ENCODE measurements around the gene FAM181B. TPM values are rescaled to one million over a fixed set of nuclear protein-coding genes. Genes with fewer than 3 reads are reported as not detected.

FAM181B gene
- polyA plus RNA-seq, 2 donors: 0.29 to 0.51 TPM

DNA sequence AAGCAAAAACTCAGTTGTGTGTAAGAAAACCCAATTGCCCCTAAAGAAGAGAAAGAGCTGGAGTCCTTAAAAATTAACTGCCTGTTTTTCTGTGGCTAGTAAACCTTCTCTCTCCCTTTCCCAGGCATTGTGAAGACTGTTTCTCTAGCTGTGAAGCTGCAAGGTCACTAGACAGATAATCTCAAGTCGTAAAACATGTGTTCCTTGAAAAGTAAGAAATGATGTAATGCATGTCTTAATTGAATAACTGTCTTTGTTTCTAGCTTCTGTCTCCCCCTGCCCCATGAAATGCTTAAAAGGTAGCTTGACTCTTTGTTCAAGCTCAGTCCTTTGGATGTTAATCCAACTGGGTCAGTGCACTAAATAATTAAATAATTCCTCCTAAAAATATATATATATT lies 29.5 kb upstream of the FAM181B start:
- Histone ChIP-seq H3K36me3 (ENCODE audit: control insufficient read depth in 2 of 2, insufficient read depth in 2 of 2, low read length in 1 of 2) (no peaks in the 10 kb centered on the region), H3K4me1 (ENCODE audit: control insufficient read depth in 2 of 2, insufficient read depth in 2 of 2, low read length in 1 of 2) (no peaks in the 10 kb centered on the region), H3K27ac (ENCODE audit: low read depth in 2 of 2, low read length in 1 of 2) (no peak overlapping the region), H3K9me3 (ENCODE audit: control insufficient read depth in 2 of 2, insufficient read depth in 1 of 2, low read depth in 1 of 2, low read length in 1 of 2) (no peaks in the 10 kb centered on the region), H3K27me3 (ENCODE audit: control insufficient read depth in 1 of 2, insufficient read depth in 2 of 2, low read length in 2 of 2) (no peaks in the 10 kb centered on the region), H3K4me3 (ENCODE audit: low read depth in 1 of 2, low read length in 2 of 2) (no peak overlapping the region)
- WGBS, 2 donors: 74 to 79% methylated on average over 1 of the region's 1 CpG

DNA sequence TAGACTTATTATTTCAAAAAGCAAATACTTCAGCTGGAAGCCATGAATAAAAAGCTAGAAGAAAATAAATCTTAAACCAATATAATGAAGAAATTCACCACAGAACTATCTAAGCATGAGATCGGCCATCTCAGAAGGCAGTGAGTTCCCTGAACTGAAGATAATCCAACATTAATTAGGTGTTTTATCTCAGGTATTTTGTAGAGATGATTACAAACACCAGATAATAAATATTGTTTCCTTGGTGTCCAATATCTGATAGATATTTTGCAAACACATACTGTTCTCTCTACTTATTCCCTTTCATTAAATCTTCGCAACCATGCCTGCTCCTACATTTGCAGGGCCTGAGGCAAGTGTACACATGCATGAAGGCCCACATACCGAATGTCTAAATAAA lies 26.0 kb upstream of the FAM181B start:
- no peak overlapping the region for H3K27ac ChIP-seq (ENCODE audit: low read depth in 2 of 2, low read length in 1 of 2)
- H3K27me3 ChIP-seq (ENCODE audit: control insufficient read depth in 1 of 2, insufficient read depth in 2 of 2, low read length in 2 of 2): no peaks in the 10 kb centered on the region
- 85 to 92% methylated on average over 3 of the region's 3 CpGs for WGBS, 2 donors
- H3K36me3 ChIP-seq (ENCODE audit: control insufficient read depth in 2 of 2, insufficient read depth in 2 of 2, low read length in 1 of 2): no peaks in the 10 kb centered on the region
- H3K4me1 ChIP-seq (ENCODE audit: control insufficient read depth in 2 of 2, insufficient read depth in 2 of 2, low read length in 1 of 2): no peaks in the 10 kb centered on the region
- H3K9me3 ChIP-seq (ENCODE audit: control insufficient read depth in 2 of 2, insufficient read depth in 1 of 2, low read depth in 1 of 2, low read length in 1 of 2): no peaks in the 10 kb centered on the region
- H3K4me3 ChIP-seq (ENCODE audit: low read depth in 1 of 2, low read length in 2 of 2): no peak overlapping the region

DNA sequence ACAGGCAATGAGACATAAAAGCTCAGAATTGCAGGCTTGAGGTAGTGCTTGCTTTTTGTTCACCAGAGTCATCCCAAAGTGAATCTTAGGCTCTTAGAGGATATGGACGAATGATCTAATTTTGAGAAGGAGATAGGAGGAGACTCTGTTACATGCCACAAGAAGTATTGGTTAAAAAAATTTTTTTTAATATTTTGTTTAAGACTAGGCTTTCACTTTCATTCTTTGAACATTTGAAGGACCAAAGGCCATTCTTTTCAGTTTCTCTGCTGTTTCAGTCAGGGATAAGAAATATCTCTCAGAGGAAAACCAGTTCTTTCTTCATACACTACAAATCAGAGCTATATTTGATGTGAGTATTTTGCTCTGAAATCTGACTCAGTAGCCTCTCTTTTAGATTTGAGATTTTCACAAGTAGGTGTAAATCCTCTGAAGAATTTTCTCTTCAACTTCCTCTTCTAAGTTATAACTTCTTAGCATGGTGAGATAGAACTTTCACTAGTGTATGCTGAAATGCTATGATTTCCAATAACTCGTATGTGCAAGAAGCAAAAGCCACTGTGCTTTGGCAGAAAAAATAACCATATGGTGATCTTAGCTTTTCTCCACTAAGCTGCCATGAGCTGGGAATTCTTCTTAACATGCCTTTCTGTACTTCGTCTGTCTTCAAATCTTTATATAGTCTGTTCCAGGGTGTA lies 24.1 kb upstream of the FAM181B start:
- Histone ChIP-seq H3K36me3 (ENCODE audit: control insufficient read depth in 2 of 2, insufficient read depth in 2 of 2, low read length in 1 of 2) (no peaks in the 10 kb centered on the region), H3K4me3 (ENCODE audit: low read depth in 1 of 2, low read length in 2 of 2) (no peak overlapping the region), H3K27ac (ENCODE audit: low read depth in 2 of 2, low read length in 1 of 2) (no peak overlapping the region), H3K4me1 (ENCODE audit: control insufficient read depth in 2 of 2, insufficient read depth in 2 of 2, low read length in 1 of 2) (no peaks in the 10 kb centered on the region), H3K27me3 (ENCODE audit: control insufficient read depth in 1 of 2, insufficient read depth in 2 of 2, low read length in 2 of 2) (no peaks in the 10 kb centered on the region), H3K9me3 (ENCODE audit: control insufficient read depth in 2 of 2, insufficient read depth in 1 of 2, low read depth in 1 of 2, low read length in 1 of 2) (no peaks in the 10 kb centered on the region)
- WGBS, 2 donors: 55 to 72% methylated on average over 3 of the region's 3 CpGs

GRCh38 chr11:82756765-82757639 lies 23.3 kb upstream of the FAM181B start:
- Histone ChIP-seq H3K9me3 (ENCODE audit: control insufficient read depth in 2 of 2, insufficient read depth in 1 of 2, low read depth in 1 of 2, low read length in 1 of 2) (no peaks in the 10 kb centered on the region), H3K27me3 (ENCODE audit: control insufficient read depth in 1 of 2, insufficient read depth in 2 of 2, low read length in 2 of 2) (no peaks in the 10 kb centered on the region), H3K36me3 (ENCODE audit: control insufficient read depth in 2 of 2, insufficient read depth in 2 of 2, low read length in 1 of 2) (no peaks in the 10 kb centered on the region), H3K27ac (ENCODE audit: low read depth in 2 of 2, low read length in 1 of 2) (no peak overlapping the region), H3K4me1 (ENCODE audit: control insufficient read depth in 2 of 2, insufficient read depth in 2 of 2, low read length in 1 of 2) (no peaks in the 10 kb centered on the region), H3K4me3 (ENCODE audit: low read depth in 1 of 2, low read length in 2 of 2) (no peak overlapping the region)
- WGBS, 2 donors: 55 to 76% methylated on average over 8 of the region's 8 CpGs

DNA sequence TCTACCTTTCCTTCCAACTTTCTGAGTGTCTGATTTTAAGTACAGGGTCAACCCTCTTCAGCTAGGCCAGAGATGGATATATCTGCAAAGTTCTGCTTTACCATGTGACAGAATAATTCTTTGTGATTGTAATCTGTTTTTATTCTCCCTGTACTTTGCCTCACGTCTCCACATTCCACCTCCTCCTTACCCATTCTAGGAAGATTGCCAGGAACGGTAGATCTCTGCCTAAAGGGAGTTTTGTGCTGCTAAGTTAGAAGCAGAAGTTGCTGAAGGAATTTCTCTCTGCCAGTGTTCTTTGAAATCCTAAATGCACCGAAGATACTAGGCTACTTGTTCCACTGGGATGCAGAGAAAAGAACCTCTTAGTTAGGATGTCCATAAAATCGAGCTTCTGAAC lies 20.7 kb upstream of the FAM181B start:
- Histone ChIP-seq H3K4me3 (ENCODE audit: low read depth in 1 of 2, low read length in 2 of 2) (no peak overlapping the region), H3K9me3 (ENCODE audit: control insufficient read depth in 2 of 2, insufficient read depth in 1 of 2, low read depth in 1 of 2, low read length in 1 of 2) (no peaks in the 10 kb centered on the region), H3K36me3 (ENCODE audit: control insufficient read depth in 2 of 2, insufficient read depth in 2 of 2, low read length in 1 of 2) (no peaks in the 10 kb centered on the region), H3K27me3 (ENCODE audit: control insufficient read depth in 1 of 2, insufficient read depth in 2 of 2, low read length in 2 of 2) (no peaks in the 10 kb centered on the region), H3K4me1 (ENCODE audit: control insufficient read depth in 2 of 2, insufficient read depth in 2 of 2, low read length in 1 of 2) (no peaks in the 10 kb centered on the region), H3K27ac (ENCODE audit: low read depth in 2 of 2, low read length in 1 of 2) (no peak overlapping the region)
- WGBS, 2 donors: 28 to 38% methylated on average over 4 of the region's 4 CpGs

DNA sequence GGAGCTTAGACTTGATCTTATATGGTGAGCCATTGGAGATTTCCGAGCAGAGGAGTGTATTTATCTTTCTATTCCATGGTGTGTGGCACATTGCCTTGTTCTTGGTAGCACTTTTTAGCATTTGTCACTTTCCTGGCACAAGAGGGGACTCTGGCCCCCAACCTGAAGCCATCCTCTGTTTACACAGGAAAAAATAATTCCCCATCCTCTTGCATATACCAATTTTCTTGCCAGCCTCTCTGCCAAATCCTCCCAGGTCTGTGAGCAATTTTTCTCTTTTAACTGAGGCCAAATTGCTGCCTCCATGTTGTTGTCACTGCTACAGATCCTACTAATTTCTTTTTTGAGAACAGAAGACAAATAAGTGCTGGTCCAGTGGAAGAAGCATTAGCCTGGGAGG lies 20.3 kb upstream of the FAM181B start:
- no peaks in the 10 kb centered on the region for H3K4me1 ChIP-seq (ENCODE audit: control insufficient read depth in 2 of 2, insufficient read depth in 2 of 2, low read length in 1 of 2)
- no peak overlapping the region for H3K4me3 ChIP-seq (ENCODE audit: low read depth in 1 of 2, low read length in 2 of 2)
- H3K9me3 ChIP-seq (ENCODE audit: control insufficient read depth in 2 of 2, insufficient read depth in 1 of 2, low read depth in 1 of 2, low read length in 1 of 2): no peaks in the 10 kb centered on the region
- no peaks in the 10 kb centered on the region for H3K27me3 ChIP-seq (ENCODE audit: control insufficient read depth in 1 of 2, insufficient read depth in 2 of 2, low read length in 2 of 2)
- 53 to 72% methylated on average over 1 of the region's 1 CpG for WGBS, 2 donors
- H3K27ac ChIP-seq (ENCODE audit: low read depth in 2 of 2, low read length in 1 of 2): no peak overlapping the region
- H3K36me3 ChIP-seq (ENCODE audit: control insufficient read depth in 2 of 2, insufficient read depth in 2 of 2, low read length in 1 of 2): no peaks in the 10 kb centered on the region

DNA sequence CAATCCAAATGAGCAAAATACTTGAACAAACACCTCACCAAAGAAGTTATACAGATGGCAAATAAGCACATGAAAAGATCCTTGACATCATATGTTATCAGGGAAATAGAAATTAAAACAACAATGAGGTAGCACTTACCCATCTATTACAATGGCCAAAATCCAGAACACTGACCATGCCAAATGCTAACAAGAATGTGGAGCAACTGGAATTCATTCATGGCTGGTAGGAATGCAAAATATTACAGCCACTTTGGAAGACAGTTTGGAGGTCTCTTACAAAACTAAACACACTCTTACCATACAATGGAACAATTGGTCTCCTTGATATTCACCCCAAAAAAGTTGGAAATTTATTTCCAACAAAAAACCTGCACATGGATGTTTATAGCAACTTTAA lies 19.1 kb upstream of the FAM181B start:
- no peaks in the 10 kb centered on the region for H3K4me1 ChIP-seq (ENCODE audit: control insufficient read depth in 2 of 2, insufficient read depth in 2 of 2, low read length in 1 of 2)
- H3K27me3 ChIP-seq (ENCODE audit: control insufficient read depth in 1 of 2, insufficient read depth in 2 of 2, low read length in 2 of 2): no peaks in the 10 kb centered on the region
- H3K36me3 ChIP-seq (ENCODE audit: control insufficient read depth in 2 of 2, insufficient read depth in 2 of 2, low read length in 1 of 2): no peaks in the 10 kb centered on the region
- no peak overlapping the region for H3K4me3 ChIP-seq (ENCODE audit: low read depth in 1 of 2, low read length in 2 of 2)
- H3K27ac ChIP-seq (ENCODE audit: low read depth in 2 of 2, low read length in 1 of 2): no peak overlapping the region
- no peaks in the 10 kb centered on the region for H3K9me3 ChIP-seq (ENCODE audit: control insufficient read depth in 2 of 2, insufficient read depth in 1 of 2, low read depth in 1 of 2, low read length in 1 of 2)

DNA sequence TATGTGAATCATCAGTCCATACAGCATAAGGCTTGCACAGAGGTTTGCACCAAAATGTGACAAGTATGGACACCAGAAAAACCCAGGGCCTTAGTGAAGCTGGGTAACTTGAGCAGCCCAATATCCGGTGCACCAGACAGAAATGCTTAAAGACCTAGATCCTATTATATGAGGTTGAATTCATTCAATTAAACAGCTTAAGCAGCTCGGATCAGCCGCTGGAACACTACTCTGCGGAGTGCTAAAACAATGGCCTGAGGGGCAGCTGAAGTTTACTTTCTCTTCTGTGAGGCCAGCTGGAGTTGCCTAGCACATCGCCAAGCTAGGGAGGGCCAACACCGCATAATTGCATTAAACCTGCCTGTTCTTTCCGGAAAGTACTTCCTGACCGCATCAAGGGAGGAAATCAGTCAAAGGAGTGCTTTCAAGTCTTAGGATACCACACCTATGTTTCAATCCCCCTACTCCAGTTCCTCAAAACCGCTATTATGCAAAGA lies 17.0 kb upstream of the FAM181B start:
- Histone ChIP-seq H3K36me3 (ENCODE audit: control insufficient read depth in 2 of 2, insufficient read depth in 2 of 2, low read length in 1 of 2) (no peaks in the 10 kb centered on the region), H3K4me3 (ENCODE audit: low read depth in 1 of 2, low read length in 2 of 2) (no peak overlapping the region), H3K4me1 (ENCODE audit: control insufficient read depth in 2 of 2, insufficient read depth in 2 of 2, low read length in 1 of 2) (no peaks in the 10 kb centered on the region), H3K9me3 (ENCODE audit: control insufficient read depth in 2 of 2, insufficient read depth in 1 of 2, low read depth in 1 of 2, low read length in 1 of 2) (no peaks in the 10 kb centered on the region), H3K27me3 (ENCODE audit: control insufficient read depth in 1 of 2, insufficient read depth in 2 of 2, low read length in 2 of 2) (no peaks in the 10 kb centered on the region), H3K27ac (ENCODE audit: low read depth in 2 of 2, low read length in 1 of 2) (no peak overlapping the region)
- 28 to 46% methylated on average over 9 of the region's 9 CpGs for WGBS, 2 donors

- Histone ChIP-seq H3K4me3 (ENCODE audit: low read depth in 1 of 2, low read length in 2 of 2) (no peak overlapping the region), H3K4me1 (ENCODE audit: control insufficient read depth in 2 of 2, insufficient read depth in 2 of 2, low read length in 1 of 2) (no peaks in the 10 kb centered on the region), H3K27ac (ENCODE audit: low read depth in 2 of 2, low read length in 1 of 2) (no peak overlapping the region), H3K36me3 (ENCODE audit: control insufficient read depth in 2 of 2, insufficient read depth in 2 of 2, low read length in 1 of 2) (no peaks in the 10 kb centered on the region), H3K9me3 (ENCODE audit: control insufficient read depth in 2 of 2, insufficient read depth in 1 of 2, low read depth in 1 of 2, low read length in 1 of 2) (no peaks in the 10 kb centered on the region), H3K27me3 (ENCODE audit: control insufficient read depth in 1 of 2, insufficient read depth in 2 of 2, low read length in 2 of 2) (no peaks in the 10 kb centered on the region)
- WGBS, 2 donors: 51 to 57% methylated on average over 8 of the region's 8 CpGs
Measured at GRCh38 chr11:82747471-82747870, 13.8 kb upstream of the FAM181B start.

Data from esophagus (tissue), 2 donors.